Measurements from ENCODE around the gene CFAP210.

The CFAP210 gene

DNA sequence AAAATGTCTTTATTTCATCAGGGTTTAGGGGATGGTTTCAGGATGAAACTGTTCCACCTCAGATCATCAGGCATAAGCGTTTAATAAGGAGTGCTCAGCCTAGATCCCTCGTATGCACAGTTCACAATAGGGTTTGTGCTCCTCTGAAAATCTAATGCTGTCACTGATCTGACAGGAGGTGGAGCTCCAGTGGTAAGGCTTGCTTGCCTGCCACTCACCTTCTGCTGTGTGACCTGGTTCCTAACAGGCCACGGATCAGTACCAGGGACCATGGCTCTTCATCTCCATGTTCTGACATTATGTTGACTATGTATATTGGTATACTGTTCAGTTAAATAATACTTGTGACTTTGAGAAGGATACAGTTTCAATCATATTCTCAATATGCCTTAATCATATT, 68.4 kb downstream of the CFAP210 start:
- Histone ChIP-seq H2BK12ac (ENCODE audit: low read length in 2 of 2) (no peak overlapping the region), H3K14ac (ENCODE audit: low read length in 2 of 2) (no peak overlapping the region), H2BK15ac (ENCODE audit: low read depth, poor library complexity, severe bottlenecking) (no peak overlapping the region), H3K4me2 (ENCODE audit: low read length, poor library complexity, severe bottlenecking) (no peak overlapping the region), H3K9ac (ENCODE audit: low read length) (no peak overlapping the region), H3K4ac (ENCODE audit: low read depth in 1 of 2, low read length in 2 of 2) (no peak overlapping the region), H3K4me1 (ENCODE audit: control insufficient read depth, insufficient read depth, low read depth, low read length) (peaks cover 2% of the 10 kb centered on the region), H3K18ac (ENCODE audit: low read depth in 1 of 2, low read length in 2 of 2) (no peak overlapping the region), H2BK5ac (ENCODE audit: low read depth, low read length, poor library complexity, severe bottlenecking) (no peak overlapping the region), H3K4me3 (ENCODE audit: insufficient read depth in 1 of 2, low read depth in 1 of 2, low read length in 2 of 2) (no peak overlapping the region), H2AFZ (ENCODE audit: low read depth, low read length) (no peak overlapping the region), H3K9me3 (ENCODE audit: control insufficient read depth, low read length) (no peaks in the 10 kb centered on the region), H3K23ac (ENCODE audit: low read length in 2 of 2) (no peak overlapping the region), H4K8ac (ENCODE audit: low read length) (no peak overlapping the region), H2AK5ac (ENCODE audit: low read length, severe bottlenecking) (no peak overlapping the region), H3K36me3 (ENCODE audit: control insufficient read depth in 1 of 2, insufficient read depth in 2 of 2, low read depth in 1 of 2, low read length in 2 of 2) (peaks cover 6 to 81% of the 10 kb centered on the region in 2 experiments), H4K91ac (ENCODE audit: low read length) (no peak overlapping the region), H3K27me3 (ENCODE audit: control insufficient read depth in 1 of 2, insufficient read depth in 1 of 2, low read length in 2 of 2) (no peaks in the 10 kb centered on the region), H3K79me1 (replicated peaks; ENCODE audit: low read length, poor library complexity, severe bottlenecking) (peaks cover 31% of the 10 kb centered on the region), H2BK120ac (ENCODE audit: low read depth, low read length) (no peak overlapping the region), H3K27ac (ENCODE audit: low read length, poor library complexity, severe bottlenecking) (no peak overlapping the region)
- DNase-seq: no peak
- WGBS: 96% methylated on average over 2 of the region's 3 CpGs

DNA sequence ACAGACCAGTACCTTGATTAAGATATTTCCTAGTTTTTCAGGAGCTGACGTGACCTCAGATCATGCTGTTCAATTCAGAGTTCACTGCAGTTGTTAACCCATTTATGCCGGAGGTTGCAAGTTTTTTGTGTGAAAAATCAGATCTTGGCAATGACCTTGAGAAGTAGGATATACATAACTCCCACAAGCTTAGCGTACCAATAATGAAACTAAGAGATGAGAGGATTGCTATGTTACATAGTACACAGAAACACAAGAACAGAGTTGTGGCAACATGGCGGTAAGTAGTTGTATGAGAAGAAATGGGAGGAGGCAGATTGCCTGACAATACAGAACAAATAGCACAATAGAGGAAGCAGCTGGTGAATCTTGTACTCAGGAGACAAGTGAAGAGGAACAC, 71.0 kb downstream of the CFAP210 start:
- Histone ChIP-seq H3K36me3 (ENCODE audit: control insufficient read depth in 1 of 2, insufficient read depth in 2 of 2, low read depth in 1 of 2, low read length in 2 of 2) (peaks cover 3 to 80% of the 10 kb centered on the region in 2 experiments), H2AFZ (ENCODE audit: low read depth, low read length) (no peak overlapping the region), H3K14ac (ENCODE audit: low read length in 2 of 2) (no peak overlapping the region), H2BK15ac (ENCODE audit: low read depth, poor library complexity, severe bottlenecking) (no peak overlapping the region), H3K27me3 (ENCODE audit: control insufficient read depth in 1 of 2, insufficient read depth in 1 of 2, low read length in 2 of 2) (no peaks in the 10 kb centered on the region), H3K23ac (ENCODE audit: low read length in 2 of 2) (no peak overlapping the region), H3K4ac (ENCODE audit: low read depth in 1 of 2, low read length in 2 of 2) (no peak overlapping the region), H3K9ac (ENCODE audit: low read length) (no peak overlapping the region), H2BK120ac (ENCODE audit: low read depth, low read length) (no peak overlapping the region), H2AK5ac (ENCODE audit: low read length, severe bottlenecking) (no peak overlapping the region), H3K4me2 (ENCODE audit: low read length, poor library complexity, severe bottlenecking) (no peak overlapping the region), H4K91ac (ENCODE audit: low read length) (no peak overlapping the region), H3K4me3 (ENCODE audit: insufficient read depth in 1 of 2, low read depth in 1 of 2, low read length in 2 of 2) (no peak overlapping the region), H2BK12ac (ENCODE audit: low read length in 2 of 2) (no peak overlapping the region), H4K8ac (ENCODE audit: low read length) (no peak overlapping the region), H3K9me3 (ENCODE audit: control insufficient read depth, low read length) (no peaks in the 10 kb centered on the region), H3K4me1 (ENCODE audit: control insufficient read depth, insufficient read depth, low read depth, low read length) (peaks cover 2% of the 10 kb centered on the region), H3K27ac (ENCODE audit: low read length, poor library complexity, severe bottlenecking) (no peak overlapping the region), H3K79me1 (replicated peaks; ENCODE audit: low read length, poor library complexity, severe bottlenecking) (peaks cover 24% of the 10 kb centered on the region), H2BK5ac (ENCODE audit: low read depth, low read length, poor library complexity, severe bottlenecking) (no peak overlapping the region), H3K18ac (ENCODE audit: low read depth in 1 of 2, low read length in 2 of 2) (no peak overlapping the region)
- DNase-seq: no peak
- WGBS: 98% methylated on average over 4 of the region's 4 CpGs

DNA sequence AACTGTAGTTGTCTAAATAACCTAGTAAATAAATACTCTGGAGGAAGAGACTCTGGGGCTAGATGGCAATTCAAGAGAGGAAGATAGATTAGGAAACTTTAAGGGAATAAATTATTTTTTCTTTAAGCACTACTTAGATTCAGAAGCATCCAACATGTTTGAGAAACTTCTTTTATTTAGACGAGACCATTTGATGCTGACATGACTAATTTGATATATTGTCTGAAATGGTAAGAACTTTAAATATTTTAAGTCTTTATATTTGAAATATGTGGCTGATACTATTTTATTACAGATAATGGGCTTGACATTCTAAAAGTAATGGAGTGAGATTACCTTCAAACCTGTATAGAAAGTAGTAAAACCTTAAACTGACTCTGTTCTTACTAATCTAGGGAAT, 73.7 kb downstream of the CFAP210 start:
- H3K79me1 ChIP-seq (replicated peaks; ENCODE audit: low read length, poor library complexity, severe bottlenecking): peaks cover 12% of the 10 kb centered on the region
- no peak for DNase-seq
- no peak overlapping the region for H3K4me2 ChIP-seq (ENCODE audit: low read length, poor library complexity, severe bottlenecking)
- H4K91ac ChIP-seq (ENCODE audit: low read length): no peak overlapping the region
- H2AFZ ChIP-seq (ENCODE audit: low read depth, low read length): no peak overlapping the region
- no peak overlapping the region for H3K18ac ChIP-seq (ENCODE audit: low read depth in 1 of 2, low read length in 2 of 2)
- no peak overlapping the region for H2BK15ac ChIP-seq (ENCODE audit: low read depth, poor library complexity, severe bottlenecking)
- H2BK5ac ChIP-seq (ENCODE audit: low read depth, low read length, poor library complexity, severe bottlenecking): no peak overlapping the region
- no CpG with 5 or more reads among the region's 1 CpG for WGBS
- H3K4ac ChIP-seq (ENCODE audit: low read depth in 1 of 2, low read length in 2 of 2): no peak overlapping the region
- H2BK12ac ChIP-seq (ENCODE audit: low read length in 2 of 2): no peak overlapping the region
- H4K8ac ChIP-seq (ENCODE audit: low read length): no peak overlapping the region
- no peak overlapping the region for H3K23ac ChIP-seq (ENCODE audit: low read length in 2 of 2)
- H3K36me3 ChIP-seq (ENCODE audit: control insufficient read depth in 1 of 2, insufficient read depth in 2 of 2, low read depth in 1 of 2, low read length in 2 of 2): peaks cover 3 to 76% of the 10 kb centered on the region in 2 experiments
- H3K27me3 ChIP-seq (ENCODE audit: control insufficient read depth in 1 of 2, insufficient read depth in 1 of 2, low read length in 2 of 2): no peaks in the 10 kb centered on the region
- peaks cover 2% of the 10 kb centered on the region for H3K4me1 ChIP-seq (ENCODE audit: control insufficient read depth, insufficient read depth, low read depth, low read length)
- no peak overlapping the region for H3K27ac ChIP-seq (ENCODE audit: low read length, poor library complexity, severe bottlenecking)
- no peak overlapping the region for H3K14ac ChIP-seq (ENCODE audit: low read length in 2 of 2)
- H3K4me3 ChIP-seq (ENCODE audit: insufficient read depth in 1 of 2, low read depth in 1 of 2, low read length in 2 of 2): no peak overlapping the region
- no peak overlapping the region for H2BK120ac ChIP-seq (ENCODE audit: low read depth, low read length)
- no peak overlapping the region for H2AK5ac ChIP-seq (ENCODE audit: low read length, severe bottlenecking)
- peaks cover 8% of the 10 kb centered on the region for H3K9me3 ChIP-seq (ENCODE audit: control insufficient read depth, low read length)
- H3K9ac ChIP-seq (ENCODE audit: low read length): no peak overlapping the region

DNA sequence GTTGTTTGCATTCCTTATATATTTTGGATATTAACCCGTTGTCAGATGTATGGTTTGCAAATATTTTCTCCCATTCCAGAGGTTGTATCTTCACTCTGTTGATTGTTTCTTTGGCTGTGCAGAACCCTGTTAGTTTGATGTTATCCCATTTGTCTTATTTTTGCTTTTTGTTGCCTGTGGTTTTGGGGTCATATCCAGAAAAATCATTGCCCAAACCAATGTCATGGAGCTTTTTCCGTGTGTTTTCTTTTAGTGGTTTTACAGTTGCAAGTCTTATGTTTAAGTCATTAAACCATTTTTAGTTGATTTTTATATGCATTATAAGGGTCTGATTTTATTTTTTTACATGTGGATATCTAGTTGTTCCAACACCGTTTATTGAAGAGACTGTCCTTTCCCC, 74.3 kb downstream of the CFAP210 start:
- Histone ChIP-seq H2BK12ac (ENCODE audit: low read length in 2 of 2) (no peak overlapping the region), H3K27ac (ENCODE audit: low read length, poor library complexity, severe bottlenecking) (no peak overlapping the region), H3K4ac (ENCODE audit: low read depth in 1 of 2, low read length in 2 of 2) (no peak overlapping the region), H2BK120ac (ENCODE audit: low read depth, low read length) (no peak overlapping the region), H3K4me2 (ENCODE audit: low read length, poor library complexity, severe bottlenecking) (no peak overlapping the region), H3K4me3 (ENCODE audit: insufficient read depth in 1 of 2, low read depth in 1 of 2, low read length in 2 of 2) (no peak overlapping the region), H3K36me3 (ENCODE audit: control insufficient read depth in 1 of 2, insufficient read depth in 2 of 2, low read depth in 1 of 2, low read length in 2 of 2) (peaks cover 3 to 75% of the 10 kb centered on the region in 2 experiments), H3K9ac (ENCODE audit: low read length) (no peak overlapping the region), H2BK15ac (ENCODE audit: low read depth, poor library complexity, severe bottlenecking) (no peak overlapping the region), H3K14ac (ENCODE audit: low read length in 2 of 2) (no peak overlapping the region), H4K91ac (ENCODE audit: low read length) (no peak overlapping the region), H3K27me3 (ENCODE audit: control insufficient read depth in 1 of 2, insufficient read depth in 1 of 2, low read length in 2 of 2) (no peaks in the 10 kb centered on the region), H2BK5ac (ENCODE audit: low read depth, low read length, poor library complexity, severe bottlenecking) (no peak overlapping the region), H3K23ac (ENCODE audit: low read length in 2 of 2) (no peak overlapping the region), H3K9me3 (ENCODE audit: control insufficient read depth, low read length) (peaks cover 8% of the 10 kb centered on the region), H3K18ac (ENCODE audit: low read depth in 1 of 2, low read length in 2 of 2) (no peak overlapping the region), H2AFZ (ENCODE audit: low read depth, low read length) (no peak overlapping the region), H3K79me1 (replicated peaks; ENCODE audit: low read length, poor library complexity, severe bottlenecking) (peaks cover 12% of the 10 kb centered on the region), H3K4me1 (ENCODE audit: control insufficient read depth, insufficient read depth, low read depth, low read length) (peaks cover 2% of the 10 kb centered on the region), H4K8ac (ENCODE audit: low read length) (no peak overlapping the region), H2AK5ac (ENCODE audit: low read length, severe bottlenecking) (no peak overlapping the region)
- no peak for DNase-seq
- WGBS: no CpG with 5 or more reads among the region's 3 CpGs
